ENCODE results near the gene PALB2. TPM values are rescaled to one million over a fixed set of nuclear protein-coding genes. Genes with fewer than 3 reads are reported as not detected.
"Not testable (repeated sequence)": the region's sequence is repeated elsewhere in the genome, so short reads cannot be mapped to it uniquely, and the experiment has no call there.

Gene PALB2
- polyA plus RNA-seq, 3 donors = 20.6 to 25.9 (median 23.1) TPM

DNA sequence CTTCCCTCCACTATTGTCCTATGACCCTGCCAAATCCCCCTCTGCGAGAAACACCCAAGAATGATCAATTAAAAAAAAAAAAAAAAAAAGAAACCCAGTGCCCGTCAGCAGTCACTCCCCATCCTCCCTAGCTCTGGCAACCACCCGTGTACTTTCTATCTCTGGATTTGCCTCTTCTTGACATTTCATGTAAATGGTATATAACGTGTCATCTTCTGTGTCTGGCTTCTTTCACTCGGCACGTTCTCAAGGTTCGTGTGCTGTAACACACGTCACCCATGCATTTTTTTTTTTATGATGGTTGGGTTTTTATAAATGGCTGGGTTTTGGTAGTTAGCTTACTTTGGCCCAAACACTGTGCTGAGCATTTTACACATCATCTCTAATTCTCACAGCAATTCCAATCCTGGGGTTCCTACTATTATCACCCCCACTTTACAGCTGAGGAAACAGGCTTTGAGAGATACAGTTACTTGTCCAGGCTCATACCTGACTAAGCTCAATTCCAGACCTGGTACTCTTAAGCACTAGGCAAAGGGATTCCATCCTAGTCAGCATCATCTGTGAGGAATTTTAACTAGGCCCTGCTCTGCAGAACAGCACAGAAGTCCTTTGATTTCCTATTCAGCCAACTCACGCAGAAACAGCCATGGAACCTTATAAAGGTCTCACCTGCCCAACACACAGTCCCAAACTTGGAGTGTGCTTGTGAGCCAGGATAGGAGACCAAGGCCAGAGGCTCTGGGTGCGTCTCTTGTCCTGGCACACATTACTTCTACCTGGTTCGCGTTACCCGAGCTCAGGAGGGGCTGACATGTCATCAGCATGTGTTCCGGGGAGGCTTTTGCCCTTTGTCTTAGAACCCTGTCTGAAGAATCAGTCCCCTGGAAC, 56.7 kb downstream of the PALB2 start:
- DNase-seq (ENCODE audit: low read depth in 3 of 3, low spot score in 2 of 3) = no peak

DNA sequence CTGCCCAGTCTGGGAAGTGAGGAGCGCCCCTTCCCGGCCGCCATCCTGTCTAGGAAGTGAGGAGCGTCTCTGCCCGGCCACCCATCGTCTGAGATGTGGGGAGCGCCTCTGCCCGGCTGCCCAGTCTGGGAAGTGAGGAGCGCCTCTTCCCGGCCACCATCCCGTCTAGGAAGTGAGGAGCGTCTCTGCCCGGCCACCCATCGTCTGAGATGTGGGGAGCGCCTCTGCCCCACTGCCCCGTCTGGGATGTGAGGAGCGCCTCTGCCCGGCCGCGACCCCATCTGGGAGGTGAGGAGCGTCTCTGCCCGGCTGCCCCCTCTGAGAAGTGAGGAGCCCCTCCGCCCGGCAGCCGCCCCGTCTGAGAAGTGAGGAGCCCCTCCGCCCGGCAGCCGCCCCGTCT, 57.8 kb downstream of the PALB2 start:
- DNase-seq (ENCODE audit: low read depth in 3 of 3, low spot score in 2 of 3) = not testable (repeated sequence)

DNA sequence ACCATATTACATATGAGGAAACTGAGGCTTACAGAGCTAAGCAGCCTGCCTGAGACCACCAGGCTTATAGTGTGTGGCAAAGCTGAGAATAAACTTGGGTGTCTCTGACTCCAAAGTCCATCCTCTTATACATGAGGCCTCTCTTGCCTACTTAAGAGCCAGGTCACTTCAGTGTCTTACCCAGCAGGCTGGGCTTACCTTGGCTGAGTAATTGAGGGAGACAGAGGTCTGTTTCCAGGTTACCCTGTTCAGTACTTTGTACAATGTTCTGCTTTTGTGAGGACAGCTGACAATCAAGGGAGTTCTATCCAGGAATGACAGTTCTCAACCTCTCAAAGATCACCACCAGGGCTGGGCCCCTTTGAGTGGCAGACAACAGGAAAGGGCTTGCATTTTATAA, 59.3 kb downstream of the PALB2 start:
- no peak for DNase-seq (ENCODE audit: low read depth in 3 of 3, low spot score in 2 of 3)

DNA sequence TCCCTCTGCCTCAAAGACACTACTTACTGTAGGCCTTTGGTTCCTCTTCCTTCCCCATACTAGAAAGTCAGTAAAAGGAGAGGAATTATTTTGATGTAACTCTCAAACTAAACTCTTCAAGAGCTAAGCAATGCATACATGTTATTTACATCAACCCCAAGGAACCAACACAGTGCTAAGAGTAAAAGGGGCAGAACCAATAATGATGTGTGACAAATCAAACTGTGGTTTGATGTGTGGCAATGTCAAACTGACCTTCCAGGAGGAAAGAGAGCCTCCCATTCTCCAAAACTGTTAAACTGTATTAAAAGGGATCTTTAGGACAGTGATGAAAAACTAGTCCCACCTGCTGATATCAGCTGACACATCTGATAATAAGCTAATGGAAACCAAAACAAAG, 60.7 kb downstream of the PALB2 start:
- DNase-seq (ENCODE audit: low read depth in 3 of 3, low spot score in 2 of 3) = no peak

DNA sequence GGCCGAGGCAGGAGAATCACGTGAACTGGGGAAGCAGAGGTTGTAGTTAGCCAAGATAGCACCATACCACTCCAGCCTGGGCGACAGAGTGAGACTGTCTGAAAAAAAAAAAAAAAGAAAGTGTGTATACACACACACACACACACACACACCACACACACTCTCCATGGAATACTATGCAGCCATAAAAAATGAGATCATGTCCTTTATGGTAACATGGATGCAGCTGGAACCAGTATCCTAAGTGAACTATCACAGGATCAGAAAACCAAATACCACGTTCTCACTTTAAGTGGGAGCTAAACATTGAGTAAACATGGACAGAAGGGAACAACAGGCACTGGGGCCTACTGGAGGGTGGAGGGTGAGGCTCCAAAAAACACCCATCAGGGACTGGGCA, 61.7 kb downstream of the PALB2 start:
- no peak for DNase-seq (ENCODE audit: low read depth in 3 of 3, low spot score in 2 of 3)

DNA sequence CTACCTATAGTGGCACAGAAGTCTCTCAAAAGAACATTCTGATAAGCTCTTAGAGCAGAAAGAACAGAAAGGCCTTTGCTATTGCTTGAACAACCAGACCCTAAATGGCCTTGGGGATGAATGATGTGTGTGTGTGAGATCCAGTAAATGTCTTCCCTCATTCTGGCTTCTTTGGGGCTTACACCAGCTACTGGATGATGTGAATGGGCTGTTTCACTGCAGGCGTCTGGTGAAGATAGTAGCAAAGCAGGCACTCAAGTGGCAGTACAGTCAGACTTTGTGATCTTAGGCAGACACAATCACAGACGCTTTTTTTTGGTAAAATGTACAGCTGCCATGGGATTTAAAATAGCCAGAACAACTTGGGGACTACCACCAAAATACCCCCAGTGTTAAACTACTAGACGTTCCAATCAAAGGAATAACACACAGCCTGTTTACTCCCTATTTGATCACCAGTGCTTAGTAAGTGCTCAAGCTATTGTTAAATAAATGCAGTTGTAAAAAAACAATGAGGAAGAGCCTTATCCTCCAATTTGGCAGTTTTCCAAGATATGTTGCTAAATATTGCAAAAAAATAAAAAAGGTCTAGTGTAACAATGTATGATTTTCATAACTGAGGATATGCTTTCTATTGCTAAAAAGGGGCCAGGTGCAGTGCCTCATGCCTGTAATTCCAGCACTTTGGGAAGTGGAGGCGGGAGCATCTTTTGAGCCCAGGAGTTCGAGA, 62.8 kb downstream of the PALB2 start:
- no peak for DNase-seq (ENCODE audit: low read depth in 3 of 3, low spot score in 2 of 3)

DNA sequence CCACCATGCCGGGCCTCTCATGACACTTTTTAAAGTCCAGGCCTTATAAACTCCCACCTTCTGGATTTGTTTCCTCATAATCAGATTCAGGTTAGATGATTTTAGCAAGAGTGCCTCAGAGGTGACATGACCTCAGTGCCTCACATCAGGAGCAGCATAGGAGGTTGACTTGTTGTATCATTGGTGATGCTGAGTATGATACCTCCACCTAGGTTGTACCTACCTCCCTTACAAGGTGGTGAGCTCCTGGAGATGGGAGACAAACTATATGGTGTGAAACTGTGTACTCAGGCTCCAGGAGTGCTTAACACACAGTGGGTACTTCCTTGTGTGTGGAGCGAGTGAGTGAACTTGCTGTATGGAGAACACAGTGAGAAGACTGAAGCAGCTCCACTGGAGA, 63.6 kb downstream of the PALB2 start:
- DNase-seq (ENCODE audit: low read depth in 3 of 3, low spot score in 2 of 3) = no peak

DNA sequence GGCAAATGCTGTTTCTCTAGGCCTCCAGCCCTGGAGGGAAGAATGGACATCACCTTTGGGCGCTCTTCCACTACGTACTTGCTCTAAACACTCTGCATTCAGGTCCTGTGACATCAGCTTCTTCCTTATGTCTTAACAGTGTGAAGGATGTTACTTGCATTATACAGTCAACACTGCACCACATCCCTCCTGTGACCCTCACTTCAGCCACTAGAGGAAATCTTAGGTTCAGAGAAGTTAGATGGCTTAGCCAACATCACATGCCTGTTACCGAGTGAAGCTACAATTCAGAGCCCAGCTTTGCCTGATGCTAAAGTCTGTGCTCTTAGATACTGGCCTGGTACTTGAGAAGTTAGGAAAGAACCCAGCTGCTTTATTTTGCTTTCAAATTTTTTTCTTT, 65.3 kb downstream of the PALB2 start:
- DNase-seq (ENCODE audit: low read depth in 3 of 3, low spot score in 2 of 3) = no peak

DNA sequence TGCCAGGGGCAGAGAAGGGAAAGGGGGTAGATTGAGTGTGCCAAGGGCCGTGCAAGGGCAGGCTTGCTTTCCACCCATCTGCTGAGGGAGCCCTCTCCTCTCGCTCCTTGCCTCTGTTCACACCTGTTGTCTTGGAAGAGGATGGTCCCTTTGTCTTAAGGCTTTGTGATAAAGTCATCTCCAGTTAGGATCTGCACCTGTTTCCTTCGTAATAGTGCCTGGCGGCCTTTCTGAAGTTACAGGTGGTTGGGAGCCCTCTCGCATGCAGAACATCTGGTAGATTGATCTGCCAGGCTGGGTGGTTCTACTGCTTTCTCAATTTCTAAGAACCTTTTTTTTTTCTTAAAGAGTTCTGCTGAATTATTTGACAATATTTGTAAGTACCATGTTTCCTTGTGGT, 67.3 kb downstream of the PALB2 start:
- DNase-seq (ENCODE audit: low read depth in 3 of 3, low spot score in 2 of 3) = no peak

DNA sequence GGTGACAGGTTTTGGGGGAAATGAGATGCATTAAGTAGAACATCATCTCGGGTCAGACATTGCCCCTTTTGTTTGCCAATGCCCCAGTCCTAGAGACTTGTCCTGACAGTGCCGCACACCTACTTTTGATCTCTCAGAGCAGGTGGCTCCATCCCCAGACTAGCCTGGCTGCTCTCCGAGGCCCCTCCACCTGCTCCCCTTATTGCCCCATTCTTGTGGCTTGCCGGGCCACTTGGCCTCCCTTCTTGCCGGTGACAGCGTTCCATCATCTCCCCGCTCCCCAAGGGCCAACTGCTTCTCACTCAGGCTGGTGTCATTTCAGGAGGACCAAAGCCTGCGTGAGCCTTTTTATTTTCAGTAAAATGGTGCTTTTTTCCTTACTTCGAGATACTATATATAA, 68.7 kb downstream of the PALB2 start:
- no peak for DNase-seq (ENCODE audit: low read depth in 3 of 3, low spot score in 2 of 3)

DNA sequence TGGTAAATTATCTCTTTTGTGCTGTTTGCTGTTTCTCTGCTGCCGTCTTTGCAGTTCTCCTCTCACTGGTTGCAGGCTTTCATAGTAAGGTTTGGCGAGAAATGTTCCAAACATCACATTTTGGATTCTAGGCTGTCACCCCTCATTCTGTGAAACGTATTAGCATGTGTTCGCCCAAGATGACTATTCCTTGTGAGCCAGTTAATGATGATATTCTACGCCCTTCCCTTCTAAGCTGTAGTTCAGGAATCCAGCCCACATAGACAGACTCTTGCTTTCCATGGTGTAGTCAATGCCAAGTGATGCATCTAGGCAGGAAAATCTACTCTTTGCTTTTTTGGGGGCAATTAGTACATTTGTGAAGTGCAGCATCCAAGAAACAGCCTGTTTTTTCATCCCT, 69.2 kb downstream of the PALB2 start:
- no peak for DNase-seq (ENCODE audit: low read depth in 3 of 3, low spot score in 2 of 3)

DNA sequence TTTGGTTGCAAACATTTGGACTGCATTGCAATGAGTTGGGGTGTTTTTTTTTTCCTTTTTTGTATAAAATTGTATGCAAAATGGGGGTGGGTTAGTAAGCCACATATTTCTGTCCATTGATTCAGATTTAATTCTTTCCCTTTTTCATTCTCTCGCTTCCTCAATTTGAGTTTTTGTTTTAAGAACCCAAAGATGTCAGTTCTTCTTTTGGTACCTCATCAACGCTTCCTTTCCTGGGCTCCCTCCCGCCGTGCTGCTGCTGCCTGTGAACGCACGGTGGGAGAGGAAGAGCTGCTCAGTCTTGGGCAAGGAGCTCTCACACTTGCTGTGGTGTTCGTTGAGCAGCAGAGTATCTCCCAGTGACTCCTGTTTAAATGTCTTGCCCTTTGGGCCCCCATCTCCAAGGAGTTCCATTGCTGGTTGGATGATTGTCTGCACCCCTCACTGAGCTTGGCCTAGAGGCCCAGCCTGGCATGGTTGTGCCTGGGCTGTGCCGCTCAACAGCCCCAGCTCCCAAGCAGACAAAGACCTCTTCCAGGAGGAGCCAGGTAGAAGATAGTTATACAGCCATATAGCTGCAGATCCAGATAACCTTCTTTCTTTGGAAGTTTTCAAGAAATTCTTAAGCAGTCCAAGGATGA, 70.0 kb downstream of the PALB2 start:
- DNase-seq (ENCODE audit: low read depth in 3 of 3, low spot score in 2 of 3) = no peak

DNA sequence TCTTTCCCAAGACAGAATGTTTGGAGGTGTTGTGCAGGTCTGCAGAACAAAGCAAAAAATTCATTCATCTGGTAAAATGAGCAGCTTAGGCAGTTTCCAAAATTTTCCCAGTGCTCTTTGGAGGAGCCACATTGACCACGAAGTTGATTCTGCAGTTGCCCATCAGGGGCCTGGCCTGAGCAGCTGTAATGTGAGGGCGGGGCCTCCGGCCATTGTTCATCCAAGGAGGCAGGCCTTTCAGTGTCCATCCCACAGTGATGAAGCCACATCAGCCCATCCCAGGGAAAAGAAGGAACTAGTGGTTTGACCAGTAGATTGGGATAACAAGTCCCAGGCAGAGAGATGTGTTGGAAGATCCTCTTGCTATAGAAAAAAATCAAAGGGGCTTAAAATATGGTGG, 73.5 kb downstream of the PALB2 start:
- DNase-seq (ENCODE audit: low read depth in 3 of 3, low spot score in 2 of 3) = no peak

DNA sequence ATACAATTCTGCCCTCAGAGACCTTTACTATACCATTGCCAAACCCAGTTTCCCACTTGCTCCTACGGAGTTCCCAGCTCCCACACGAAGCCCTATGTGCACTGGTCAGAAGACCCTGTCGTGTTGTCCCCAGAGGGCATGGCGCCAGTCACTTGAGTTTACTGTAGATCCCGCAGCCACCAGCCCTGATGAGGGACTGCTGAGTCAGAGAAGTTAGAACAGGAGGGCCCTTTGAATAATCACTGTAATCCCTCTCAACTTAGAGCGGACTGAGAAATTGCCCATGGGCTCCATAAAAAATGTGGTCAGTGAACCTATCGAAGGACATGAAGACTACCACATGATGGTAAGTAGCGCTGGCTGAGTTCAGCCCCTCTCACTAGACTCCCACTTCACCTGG, 74.4 kb downstream of the PALB2 start:
- DNase-seq (ENCODE audit: low read depth in 3 of 3, low spot score in 2 of 3) = no peak

DNA sequence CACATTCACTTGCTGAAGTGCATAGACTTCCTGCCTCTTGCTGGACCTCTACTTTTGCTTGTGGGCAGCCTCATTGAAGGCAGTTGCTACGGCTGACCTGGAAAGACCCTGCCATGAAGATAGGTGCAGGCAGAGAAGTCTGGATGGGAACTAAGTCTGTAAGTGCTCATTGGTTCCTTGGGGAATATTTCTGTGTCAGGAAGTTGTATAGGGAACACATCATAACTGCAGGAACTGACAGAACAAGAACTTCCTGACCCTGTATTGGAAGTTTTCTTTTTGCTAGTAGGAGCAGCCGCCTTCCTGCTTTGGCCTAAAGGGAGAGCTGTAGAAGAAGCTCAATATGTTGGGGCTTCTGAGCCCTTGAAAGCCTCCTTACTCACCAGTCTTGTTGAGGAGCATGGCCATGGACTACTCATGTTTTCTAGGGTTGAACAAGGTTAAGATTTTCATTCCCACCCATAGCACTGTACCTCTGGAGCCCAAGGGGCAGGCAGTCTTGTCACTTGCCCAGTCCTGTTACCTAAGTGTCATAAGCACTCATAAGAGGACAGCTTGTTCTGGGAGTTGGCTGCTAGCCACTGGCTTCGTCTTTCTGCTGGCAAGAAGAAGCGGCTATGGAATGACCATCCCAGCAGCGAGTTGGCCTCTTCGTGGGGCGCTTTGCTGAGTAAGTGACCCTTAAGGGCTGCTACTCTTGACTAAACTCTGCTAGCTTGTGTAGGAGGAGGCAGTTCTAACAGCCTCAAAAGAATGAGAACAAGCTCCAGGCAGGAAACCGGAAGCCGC, 76.3 kb downstream of the PALB2 start:
- DNase-seq (ENCODE audit: low read depth in 3 of 3, low spot score in 2 of 3) = no peak

DNA sequence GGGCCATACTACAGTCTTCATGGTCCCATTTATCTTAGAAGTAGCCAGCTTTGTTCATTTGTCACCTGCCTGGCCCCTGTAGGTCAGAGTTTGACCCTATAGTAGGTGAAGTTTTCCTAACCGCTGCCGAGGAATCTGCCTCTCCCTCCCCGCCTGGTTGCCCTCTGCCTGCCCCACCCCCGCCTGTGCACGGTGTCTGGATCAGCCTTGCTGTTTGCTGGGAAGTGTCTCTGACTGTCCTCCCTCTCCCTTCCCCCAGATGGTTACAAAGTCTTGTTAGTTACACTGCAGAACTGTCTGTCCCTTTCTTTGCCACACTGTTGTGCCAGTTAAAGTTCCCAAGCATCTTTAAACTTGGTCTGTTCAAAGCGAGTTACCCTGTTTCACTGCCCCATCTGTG, 77.9 kb downstream of the PALB2 start:
- no peak for DNase-seq (ENCODE audit: low read depth in 3 of 3, low spot score in 2 of 3)

DNA sequence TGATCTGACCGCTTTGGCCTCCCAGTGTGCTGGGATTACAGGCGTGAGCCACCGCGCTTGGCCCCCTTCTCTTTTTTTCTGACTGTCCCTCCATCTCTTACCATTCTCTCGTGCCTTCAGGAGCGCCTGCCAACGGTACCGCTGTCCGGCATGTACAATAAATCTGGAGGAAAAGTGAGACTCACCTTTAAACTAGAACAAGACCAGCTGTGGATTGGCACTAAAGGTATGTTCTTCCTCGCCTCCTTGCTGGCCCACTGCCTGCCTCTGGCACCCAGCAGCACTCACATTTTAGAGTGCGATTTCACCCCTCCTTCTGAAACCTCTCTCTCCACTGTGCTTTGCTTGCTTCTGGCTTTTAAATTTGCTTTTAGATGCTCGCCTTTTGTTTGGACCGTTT, 78.6 kb downstream of the PALB2 start:
- no peak for DNase-seq (ENCODE audit: low read depth in 3 of 3, low spot score in 2 of 3)

DNA sequence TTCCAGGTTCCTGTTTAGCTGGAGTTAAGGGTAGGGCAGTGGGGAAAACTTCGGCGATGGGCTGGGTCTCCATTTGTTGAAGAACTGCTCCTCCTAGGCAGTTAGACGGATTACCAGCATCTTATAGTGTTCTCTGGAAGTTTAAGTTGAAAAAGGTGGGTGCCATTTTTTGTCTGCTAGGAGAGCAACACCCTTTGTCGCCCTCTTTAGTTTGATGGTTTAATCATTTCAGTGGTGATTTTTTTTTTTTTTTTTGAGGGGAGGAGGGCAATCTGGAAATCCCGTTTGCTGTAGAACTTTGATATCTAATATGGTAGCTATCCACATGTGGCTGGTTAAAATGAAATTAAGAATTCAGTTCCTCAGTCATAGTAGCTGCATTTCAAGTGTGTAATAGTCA, 79.5 kb downstream of the PALB2 start:
- no peak for DNase-seq (ENCODE audit: low read depth in 3 of 3, low spot score in 2 of 3)

DNA sequence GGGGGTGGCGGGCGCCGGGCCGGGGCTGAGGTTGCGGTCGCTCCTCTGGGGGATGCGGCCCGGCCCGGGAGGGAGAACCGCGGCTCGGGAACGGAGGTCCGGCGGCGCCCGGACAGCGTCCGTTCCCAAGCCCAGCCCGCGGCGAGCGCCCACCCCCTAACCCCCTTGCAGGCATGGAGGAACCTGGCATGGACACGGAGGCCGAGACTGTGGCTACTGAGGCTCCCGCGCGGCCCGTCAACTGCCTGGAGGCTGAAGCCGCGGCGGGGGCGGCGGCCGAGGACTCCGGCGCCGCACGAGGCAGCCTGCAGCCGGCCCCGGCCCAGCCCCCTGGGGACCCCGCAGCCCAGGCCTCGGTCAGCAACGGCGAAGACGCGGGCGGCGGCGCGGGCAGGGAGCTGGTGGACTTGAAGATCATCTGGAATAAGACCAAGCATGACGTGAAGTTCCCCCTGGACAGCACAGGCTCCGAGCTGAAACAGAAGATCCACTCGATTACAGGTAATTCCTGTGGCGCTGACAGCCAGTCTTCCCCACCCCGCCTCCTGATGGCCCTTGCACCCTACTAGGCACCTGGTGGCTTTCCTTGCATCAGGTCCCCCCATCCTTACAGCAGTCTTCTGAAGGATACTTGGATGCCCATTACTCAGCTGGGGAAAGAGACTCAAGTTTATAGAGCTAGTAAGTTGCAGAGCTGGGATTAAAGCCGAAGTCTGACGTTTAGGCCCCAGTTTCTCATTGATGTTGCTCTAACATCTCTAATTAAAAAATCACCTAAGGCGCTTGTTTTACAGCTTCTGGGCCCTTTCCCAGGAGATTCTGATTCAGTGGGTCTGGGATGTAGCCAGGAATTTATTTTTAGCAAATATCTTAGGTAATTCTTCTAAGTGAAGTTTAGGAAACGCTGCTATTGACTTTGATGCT, 83.1 kb downstream of the PALB2 start:
- no peak for DNase-seq (ENCODE audit: low read depth in 3 of 3, low spot score in 2 of 3)

Data from right renal cortex interstitium (tissue), 3 donors.